GM21390 (cell line): Measurements from ENCODE around the gene MIDN.

Source experiments
- ATAC-seq: cut with Tn5 transposase; IDR thresholded peaks from one replicate; pipeline ENCODE4 v1.9.1; 2021; ENCODE audit not compliant: unreplicated experiment

The MIDN gene

DNA sequence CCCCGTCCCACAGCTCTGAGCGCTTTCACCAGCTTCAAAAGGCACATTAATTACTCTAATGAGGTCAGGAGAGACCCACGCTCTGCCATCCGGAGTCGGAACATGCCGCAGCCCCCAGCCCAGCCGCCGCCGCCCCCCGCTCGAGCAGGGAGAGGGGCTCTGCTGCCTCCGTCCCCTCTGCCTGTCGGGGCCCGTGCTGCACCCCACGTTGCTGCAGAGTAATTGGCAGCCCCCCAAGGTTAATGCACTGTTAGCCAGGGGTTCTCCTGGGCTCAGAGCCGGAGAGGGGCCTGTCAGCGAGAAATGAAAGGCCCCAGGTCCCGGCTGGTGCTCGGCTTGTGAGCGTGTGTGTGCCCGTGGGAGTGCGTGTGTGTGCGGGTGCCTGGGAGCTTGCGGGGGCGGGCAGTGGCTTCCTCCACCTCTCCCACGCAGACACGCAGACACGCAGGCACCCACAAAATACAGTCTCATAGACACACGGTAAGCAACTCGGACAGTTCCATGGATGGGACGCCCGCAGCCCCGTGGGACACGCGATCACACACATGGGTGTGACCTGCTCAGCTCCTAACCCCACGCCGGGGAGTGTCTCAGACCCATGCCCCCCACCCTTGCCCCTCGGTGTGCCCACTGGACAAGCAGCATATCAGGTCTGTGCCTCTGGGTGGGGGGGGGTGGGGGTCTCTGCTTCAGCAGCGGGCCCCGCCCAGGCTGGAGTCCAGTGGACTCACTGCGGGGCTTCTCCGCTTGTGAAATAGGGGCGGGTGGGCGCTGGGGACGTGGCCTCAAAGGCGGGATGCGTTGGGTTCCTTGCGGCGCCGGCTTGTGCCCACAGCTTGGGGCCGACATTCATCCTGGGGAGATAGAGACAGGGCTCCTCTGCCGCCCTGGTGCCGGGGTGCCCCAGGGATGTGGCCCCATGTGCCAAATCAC, 32.5 kb downstream of the MIDN start:
- ATAC-seq: no peak

DNA sequence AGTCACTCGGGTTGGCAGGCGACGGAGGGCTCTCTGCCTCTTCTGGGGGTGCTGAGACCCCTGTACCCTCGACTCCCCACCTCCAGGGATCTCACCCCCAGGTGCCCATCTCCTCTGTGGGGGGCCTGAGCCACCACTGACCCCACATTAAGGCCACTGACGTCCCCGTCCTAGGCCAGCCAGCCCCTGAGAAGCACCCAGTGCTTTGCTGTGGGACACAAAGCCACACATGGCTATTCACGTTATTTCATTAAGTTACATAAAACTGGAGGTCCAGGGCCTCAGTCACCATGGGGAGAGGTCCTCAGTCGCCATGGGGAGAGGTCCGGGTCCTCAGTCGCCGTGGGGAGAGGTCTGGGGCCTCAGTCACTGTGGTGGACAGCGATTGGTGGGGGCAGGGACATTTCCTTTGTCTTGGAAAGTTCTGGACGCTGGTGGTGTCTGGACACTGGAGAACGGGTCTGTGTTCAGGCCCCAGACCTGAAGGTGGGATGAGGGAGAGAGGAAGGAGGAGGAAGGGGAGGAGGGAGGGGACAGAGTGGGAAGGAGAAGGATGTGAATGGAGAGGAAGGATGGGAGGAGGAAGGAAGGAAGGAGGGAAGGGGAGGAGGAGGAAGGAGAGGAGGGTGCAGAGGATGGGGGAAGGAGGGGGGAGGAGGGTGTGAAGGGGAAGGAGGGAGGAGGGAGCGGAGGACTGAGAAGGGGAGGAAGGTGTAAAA, 33.3 kb downstream of the MIDN start:
- no peak for ATAC-seq

DNA sequence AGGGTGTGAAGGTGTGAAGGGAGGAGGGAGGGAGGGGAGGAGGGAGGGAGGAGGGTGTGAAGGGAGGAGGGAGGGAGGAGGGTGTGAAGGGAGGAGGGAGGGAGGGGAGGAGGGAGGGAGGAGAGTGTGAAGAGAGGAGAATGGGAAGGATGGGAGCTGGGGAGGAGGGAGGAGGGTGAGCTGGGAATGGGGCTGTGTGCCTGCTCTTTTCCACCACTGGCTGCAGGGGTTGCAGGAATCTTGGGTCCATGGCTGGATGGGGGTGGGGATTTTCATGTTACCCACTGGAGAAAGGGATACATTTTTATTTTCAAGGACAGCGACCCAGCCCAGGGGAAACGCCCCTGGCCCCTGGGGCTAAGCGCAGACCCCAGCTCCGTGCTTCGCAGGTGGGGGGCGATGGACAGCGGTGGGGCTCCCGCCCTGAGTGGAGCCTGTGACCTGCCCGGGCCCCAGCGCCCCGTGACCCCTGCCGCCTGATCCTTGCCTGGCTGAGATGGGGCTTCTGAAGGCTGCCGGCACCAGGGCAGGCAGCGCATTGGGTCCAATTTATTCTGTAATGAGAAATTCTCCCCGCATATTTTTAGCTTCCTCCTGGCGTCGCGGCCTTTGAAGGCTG, 34.3 kb downstream of the MIDN start:
- no peak for ATAC-seq

DNA sequence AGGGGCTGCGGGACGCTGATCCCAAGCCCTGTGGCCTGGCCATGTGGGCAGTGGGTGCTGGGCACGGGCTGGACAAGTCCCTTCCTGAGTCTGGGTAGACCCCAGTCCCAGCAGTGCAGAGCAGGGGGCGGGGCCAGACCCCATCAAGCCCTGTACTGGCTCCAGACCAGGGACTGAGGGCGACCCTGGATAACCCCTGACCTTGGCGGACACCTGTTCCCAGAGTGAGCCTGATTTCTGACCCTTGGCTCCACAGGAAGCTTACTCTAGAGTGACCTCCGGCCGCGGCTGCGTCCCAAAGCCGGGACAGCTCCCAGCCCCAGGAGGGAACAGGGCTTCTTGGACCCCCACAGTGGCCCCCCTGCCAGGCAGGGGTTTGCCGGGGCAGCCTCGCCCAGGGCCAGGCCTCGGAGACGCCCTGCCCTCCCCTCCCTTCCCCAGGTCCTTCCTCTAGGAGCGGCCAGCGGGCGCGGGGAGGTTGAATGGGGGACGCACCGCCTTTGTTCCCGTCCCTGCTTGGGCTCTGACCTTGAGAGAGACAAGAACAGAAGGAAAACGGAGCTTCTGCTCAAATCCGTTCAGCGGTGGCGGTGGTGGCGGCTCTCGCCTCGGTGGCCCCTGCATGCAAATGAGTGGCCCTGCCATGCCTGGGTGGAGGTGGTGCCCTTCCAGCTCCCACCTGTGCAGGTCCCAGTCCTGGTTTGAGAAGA, 35.0 kb downstream of the MIDN start:
- no peak for ATAC-seq

DNA sequence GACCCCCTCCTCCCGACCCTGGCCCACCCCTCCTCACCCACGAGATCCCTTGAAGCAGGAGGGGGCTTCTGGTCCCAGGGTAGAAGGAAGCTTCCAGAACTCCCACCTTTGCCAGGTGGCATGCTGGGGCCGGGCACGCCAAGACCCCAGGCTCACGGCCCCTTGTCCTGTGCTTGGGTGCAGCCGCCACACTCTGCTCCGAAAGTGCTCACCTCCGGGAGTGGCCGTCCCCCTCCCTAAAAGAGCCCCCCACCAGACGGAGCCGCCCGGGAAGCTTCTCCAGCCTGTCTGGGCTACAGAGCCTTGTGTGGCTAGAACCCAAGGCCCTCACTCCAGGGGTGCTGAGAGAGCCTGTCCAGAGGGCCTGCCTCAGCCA, 35.5 kb downstream of the MIDN start:
- no peak for ATAC-seq

DNA sequence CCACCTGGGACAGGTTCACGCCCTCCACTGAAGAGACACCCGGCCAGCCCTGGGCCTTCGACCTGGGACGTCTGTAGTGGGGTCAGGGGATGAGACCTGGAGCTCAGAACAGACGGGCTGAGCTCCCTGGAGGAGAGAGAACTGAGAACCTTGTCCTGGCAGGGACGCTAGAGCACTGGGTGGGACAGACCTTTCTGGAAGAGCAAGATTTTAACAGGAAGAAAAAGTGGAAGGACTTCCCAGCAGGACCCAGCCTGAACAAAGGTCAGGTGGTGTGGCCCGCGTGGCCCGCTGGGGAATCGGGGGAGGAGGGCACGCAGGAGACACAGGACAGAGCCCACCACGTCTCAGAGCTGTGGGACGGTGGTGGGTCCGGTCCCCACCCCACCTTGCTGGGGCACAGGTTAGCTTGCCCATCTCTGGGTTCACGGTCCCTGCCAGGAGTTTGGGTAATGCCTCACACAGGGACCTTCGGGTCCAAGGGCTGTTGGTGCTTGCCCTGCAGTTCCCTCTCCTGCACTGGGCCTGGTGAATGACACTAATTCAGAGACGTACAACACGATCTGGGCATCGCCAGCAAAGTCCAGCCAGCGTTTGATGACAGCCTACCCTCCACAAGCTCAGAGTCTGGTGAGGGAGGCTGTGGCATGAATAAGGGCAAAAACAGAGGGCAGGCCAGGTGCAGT, 36.1 kb downstream of the MIDN start:
- no peak for ATAC-seq

DNA sequence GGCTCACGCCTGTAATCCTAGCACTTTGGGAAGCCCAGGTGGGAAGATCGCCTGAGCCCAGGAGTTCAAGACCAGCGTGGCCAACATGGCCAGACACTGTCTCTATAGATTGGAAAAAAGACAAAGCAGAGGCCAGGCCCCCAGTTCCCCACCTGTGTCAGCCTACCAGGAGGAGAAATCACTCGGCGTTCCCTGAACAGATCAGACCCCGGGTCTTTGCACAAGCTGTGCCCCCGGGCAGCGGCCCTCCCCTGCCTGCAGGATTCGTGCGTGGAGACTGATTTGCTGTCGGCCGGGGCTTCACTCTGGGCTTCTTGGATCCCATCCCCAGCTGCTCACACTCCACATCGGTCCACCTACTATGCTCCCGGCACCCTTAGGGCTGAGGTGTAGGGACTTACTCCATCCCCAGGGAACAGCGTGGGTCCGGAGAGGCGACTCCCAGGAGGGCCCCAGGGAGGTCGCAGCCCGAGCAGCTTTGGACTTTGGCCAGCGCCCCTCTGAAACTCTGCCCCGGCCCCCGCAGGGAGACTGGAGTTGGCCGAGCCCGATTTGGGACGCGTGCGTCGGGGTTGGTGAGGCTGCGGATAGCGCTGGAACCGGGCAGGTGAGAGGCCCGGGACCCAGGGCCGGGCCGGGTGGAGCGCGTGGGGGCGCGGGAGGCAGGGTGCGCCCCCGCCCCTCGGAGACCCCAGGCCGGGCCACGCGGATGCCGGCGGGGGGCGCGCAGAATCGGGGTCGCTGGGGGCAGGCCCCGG, 36.8 kb downstream of the MIDN start:
- no peak for ATAC-seq

DNA sequence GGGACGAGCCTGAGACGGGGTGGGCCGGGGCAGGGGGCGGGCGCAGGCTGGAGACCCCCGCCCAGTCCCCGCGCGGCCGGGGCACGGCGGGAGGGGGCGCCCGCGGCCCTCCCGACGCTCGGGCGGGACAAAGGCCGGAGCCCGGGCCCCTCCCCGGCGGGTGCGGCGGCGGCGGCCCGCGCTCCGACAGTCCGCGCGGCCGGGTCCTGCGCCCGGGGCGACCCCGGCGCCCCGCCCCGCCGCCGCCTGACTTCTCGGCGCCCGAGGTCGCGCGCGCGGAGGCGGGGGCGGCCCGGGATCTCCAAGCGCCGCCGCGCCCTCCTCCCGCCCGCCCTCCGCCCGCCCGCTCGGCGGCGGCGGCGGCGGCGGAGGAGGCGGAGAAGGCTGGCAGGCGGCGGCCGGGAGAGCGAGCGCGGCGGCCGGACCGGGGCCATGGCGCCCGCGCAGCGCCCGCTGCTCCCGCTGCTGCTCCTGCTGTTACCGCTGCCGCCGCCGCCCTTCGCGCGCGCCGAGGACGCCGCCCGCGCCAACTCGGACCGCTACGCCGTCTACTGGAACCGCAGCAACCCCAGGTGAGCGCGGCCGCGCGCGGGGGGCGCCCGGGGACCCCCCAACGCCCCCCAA, 37.5 kb downstream of the MIDN start, which contains the start of gene EFNA2:
EFNA2 (plus strand) TSS at position 137 of the 624 bp plus-strand sequence; CDS start at position 433, 296 bp downstream.
- no peak for ATAC-seq

DNA sequence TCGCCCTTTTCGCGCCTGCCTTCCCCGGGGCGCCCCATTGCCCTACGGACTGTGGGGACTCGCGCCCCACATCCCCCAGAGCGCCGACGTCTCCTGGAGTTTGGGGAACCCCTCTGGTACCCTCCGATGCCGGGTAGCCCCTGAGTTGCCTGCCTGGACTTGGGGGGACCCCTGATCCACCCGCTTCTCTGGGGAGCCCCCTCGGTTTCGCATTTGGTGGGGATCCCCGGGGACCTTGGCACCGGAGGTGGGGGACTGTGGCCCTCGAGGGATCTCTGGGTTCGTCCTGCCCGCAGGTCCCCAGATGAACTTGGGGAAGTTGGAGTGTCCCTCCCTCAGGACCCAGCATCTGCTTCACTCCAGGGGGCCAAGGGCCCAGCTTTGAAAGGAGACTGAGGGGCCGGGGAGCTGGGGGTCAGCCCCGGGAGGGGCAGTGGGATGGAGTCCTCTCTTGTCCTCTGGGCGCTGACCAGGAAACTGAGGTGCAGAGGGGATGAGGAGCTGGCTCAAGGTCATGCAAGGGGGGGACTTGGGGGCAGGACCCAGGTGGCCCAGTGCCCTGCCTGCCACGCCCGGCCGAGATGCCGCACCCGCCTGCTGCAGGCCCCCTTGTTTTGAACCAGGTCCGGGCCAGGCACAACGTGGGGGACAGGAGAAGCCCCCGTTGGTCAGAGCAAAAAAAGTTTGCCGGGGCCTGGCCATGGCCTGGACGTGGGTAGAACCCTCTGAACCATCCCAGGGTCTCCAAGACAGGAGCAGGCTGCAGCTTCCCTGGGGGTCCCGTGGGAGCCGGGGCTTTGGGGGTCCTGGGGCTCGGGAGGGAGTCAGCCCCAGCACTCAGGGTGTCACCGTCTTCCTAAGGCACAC, 38.3 kb downstream of the MIDN start:
- no peak for ATAC-seq

DNA sequence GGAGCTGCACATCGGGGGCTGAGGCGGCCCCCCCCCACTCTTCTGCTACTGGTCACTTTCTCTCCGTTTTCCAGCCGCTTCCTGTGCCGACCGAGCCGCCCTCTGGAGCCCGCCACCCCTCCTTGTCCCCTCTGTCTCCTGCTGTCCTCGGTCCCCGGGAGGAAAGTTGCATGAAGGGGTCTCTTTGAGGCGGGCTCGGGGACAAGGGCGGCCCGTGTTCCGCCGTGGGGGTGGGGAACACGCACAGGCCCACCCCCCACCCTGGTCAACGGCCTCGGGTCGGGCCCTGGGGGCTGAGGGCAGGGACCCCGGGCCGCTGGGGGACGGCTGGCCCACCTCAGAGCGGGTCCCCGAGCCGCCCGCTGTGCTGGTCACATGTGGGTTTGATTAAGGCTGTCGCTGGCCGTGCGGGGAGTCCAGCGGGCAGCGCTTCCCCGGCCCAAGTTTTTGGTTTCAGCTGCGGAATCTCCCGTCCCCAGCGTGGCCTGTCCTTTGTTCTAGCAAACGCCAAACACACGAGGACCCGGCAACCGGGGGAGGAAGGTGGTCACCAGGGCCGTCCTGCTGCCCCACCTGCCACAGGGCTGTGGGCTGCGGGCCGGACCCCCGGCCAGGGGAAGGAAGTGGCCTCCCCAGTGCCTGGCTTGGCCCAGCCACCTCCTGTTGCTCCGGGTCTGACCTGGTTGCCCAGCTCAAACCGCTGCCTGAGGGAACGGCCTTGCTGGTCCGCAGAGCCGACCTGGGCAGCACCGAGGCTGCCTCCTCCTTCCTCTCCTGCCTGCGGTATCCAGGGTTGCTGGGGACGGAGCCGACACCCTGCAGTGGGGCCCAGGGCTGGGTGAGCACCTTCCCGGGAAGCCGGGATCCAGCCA, 39.2 kb downstream of the MIDN start:
- ATAC-seq: no peak

DNA sequence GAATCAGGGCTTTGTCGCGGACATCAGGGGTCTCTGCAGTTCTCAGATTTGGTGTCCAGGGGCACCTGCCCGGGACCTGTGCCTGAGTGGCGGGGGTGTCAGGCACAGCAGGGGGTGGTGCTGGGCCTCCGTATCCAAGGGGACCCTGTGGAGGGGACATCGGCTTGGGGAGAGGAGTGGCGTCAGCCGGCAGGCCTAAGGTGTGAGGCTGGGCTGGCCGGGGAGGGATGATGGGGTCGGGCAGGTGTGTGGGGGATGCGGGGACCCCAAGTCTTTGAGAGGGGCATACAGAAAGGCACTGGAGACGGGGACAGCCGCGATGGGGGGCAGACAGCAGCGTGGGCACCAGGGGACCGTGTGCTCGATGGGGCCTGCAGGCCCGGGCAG, 39.8 kb downstream of the MIDN start:
- ATAC-seq: no peak

DNA sequence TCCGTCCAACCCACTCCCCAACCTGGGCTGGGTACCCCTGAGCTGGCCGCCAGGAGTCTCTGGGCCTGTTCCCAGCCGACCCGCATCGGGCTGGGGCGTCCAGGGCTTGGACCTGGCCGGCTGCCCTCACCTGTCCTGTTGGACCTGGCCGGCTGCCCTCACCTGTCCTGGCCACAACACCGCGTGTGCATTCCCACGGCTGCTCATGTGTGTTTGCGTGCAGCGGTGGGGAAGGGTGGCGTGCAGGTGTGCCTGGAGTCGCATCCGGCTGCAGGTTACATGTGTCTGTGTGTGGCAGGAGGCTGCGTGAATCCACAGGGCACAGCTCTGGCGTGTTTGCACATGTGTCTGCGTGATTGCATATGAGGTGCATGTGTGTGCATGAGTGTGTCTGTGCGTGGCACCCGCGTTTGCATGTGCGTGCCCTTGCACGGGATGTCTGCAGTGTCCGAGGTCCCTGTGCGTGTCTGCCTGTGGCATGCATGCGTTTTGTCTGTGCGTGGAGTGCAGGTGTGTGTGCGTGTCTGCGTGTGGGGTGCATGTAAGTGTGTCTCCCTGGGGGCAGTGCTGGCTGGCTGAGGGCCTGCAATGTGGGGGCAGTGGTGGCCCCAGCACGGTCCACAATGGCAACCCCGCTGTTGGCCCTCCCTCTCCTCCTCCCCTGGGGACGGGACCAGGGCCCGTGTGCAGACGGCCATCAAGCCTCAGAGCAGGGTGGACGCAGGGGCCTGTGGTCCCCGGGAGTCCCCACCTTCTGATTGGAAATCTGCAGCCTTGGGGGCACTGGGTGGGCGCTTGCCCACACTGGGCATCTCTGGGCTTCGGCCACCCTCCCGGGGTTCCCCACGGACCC, 40.7 kb downstream of the MIDN start:
- ATAC-seq: no peak

DNA sequence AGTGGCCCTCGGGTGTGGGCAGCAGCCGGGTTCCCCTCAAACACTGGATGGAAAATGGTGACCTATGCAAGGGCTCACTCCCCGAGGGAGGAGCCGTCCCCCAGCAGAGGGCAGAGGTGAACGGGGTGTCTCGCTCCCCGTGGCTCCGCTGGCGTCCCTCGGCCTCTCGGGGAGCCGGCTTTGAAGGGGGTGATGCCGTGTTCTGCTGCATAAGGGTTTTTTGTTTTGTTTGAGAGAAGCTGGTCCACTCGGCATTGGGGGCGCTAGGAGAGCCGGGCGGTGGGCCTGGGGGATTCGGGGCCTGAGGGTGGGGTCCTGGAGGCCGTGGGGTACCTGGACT, 41.3 kb downstream of the MIDN start:
- ATAC-seq: no peak

DNA sequence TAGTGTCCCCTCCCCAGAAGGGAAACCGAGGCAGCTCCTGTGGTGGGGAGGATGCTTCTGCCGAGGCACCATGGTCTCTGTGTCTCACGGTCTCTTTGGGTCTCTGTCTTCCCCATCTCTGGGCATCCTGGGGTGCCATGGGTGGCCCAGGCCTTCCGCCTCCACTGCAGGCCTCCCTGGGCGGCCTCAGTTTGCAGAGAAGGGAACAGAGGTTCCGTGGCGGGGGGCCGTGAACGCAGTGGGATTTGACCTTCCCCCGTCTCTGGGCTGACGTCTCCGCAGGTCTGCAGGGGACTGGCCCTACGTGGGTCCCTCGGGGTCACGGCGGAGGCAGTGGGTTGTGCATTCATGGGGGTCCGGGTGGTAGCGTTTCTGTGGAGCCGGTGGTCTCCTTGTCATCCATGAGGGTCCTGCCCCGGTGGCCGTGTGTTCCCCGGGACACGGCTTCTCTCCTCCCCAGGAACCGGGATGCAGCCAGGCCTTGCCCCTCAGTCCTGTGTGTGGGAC, 41.9 kb downstream of the MIDN start:
- ATAC-seq: no peak

DNA sequence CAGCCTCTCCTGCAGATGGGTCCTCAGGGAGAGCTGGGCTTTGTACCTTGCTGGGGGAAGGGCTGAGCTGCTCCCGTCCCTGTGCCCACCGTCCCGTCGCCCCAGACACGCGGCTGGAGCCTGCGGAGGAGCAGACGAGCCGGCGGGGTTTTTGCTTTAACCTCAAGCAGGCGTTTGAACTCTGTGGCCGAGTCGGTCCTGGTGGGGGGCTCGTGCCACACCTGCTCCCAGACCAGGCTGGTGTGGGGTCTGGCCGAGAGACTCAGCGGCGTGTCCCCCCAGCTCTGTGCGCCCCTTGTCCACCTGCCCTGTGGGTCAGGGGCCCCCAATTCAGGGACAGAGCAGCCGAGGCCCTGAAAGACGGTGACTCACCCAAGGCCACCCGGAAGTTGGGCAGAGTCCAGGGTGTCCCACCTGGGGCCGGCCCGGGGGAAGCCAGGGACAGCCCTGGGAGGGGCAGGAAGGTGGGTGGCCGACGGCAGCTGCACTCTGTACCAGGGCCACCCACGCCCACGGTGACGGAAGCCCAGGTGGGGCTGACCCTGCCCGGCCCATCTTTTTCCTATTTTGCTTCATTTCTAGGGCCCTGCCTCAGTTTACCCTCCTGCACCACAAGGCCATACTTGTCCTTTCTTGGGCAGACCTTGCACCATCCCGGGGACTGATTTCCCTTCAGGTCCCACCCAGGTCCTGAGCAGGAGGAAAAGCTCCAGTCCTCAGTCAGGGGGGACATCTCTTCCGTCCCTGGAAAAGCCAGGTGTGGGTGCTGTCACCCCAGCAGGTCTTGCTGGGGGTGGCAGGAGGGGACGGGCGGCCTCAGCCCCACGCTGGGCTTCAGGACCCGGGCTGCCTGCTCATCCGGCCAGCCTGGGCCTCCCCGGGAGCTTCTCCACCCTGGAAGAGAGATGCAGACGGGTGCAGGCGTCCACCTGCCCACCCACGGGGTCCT, 42.6 kb downstream of the MIDN start:
- no peak for ATAC-seq
